D721Med (cell line): ENCODE measurements around the gene CENPX.

ENCODE experiments used
- DNase-seq: peaks from one replicate; pipeline ENCODE4 v3.0.0; 2011; ENCODE audit warnings: low spot score; ENCODE audit not compliant: insufficient read length
- FAIRE-seq: peaks from 2 replicates; lab custom pipeline; 2011; peaks lifted over from hg19 to GRCh38; lab: Jason Lieb, UNC
- TF ChIP-seq, protein P1 (sequence below): IDR thresholded peaks from 2 replicates; pipeline ENCODE4 v1.5.1; 2012; ENCODE audit warnings: mild to moderate bottlenecking, control low read depth; ENCODE audit not compliant: insufficient read depth; ENCODE audit errors: missing control alignments

CENPX gene

DNA sequence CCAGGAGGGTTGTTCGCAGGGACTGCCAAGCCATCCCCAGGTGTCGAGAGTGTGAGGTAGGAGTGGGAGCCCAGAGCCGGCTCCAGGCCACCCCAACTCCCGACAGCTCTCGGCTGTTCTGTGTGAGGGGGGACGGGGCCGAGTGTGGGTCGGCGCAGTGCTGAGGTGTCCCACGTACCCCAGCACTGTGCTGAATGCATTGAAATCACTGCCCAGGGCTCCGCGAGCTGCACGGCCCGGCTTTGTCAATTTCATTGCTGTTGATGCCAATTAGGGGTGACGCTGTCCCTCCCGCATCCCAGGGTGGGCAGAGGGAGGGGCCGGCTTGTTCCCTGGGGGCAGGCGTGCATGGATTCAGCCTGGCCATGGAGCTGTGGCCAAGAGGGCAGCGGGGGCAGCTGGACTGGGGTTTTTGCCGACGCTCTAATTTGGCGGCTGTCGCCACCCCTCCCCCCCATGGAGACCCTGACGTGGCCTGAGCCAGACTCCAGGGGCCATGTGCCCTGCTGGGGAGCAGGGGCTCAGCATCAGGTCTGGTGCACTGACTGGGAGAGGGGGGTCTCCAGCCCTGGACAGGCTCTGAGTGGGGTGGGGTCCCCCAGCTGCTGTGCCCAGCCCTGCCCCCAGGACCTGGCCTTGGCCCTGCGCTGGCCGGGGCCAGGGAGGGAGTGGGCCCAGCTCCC lies 14.3 kb downstream of the CENPX start:
- FAIRE-seq = no peak
- TF ChIP-seq, protein P1, sequence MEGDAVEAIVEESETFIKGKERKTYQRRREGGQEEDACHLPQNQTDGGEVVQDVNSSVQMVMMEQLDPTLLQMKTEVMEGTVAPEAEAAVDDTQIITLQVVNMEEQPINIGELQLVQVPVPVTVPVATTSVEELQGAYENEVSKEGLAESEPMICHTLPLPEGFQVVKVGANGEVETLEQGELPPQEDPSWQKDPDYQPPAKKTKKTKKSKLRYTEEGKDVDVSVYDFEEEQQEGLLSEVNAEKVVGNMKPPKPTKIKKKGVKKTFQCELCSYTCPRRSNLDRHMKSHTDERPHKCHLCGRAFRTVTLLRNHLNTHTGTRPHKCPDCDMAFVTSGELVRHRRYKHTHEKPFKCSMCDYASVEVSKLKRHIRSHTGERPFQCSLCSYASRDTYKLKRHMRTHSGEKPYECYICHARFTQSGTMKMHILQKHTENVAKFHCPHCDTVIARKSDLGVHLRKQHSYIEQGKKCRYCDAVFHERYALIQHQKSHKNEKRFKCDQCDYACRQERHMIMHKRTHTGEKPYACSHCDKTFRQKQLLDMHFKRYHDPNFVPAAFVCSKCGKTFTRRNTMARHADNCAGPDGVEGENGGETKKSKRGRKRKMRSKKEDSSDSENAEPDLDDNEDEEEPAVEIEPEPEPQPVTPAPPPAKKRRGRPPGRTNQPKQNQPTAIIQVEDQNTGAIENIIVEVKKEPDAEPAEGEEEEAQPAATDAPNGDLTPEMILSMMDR = no peak
- no peak for DNase-seq

DNA sequence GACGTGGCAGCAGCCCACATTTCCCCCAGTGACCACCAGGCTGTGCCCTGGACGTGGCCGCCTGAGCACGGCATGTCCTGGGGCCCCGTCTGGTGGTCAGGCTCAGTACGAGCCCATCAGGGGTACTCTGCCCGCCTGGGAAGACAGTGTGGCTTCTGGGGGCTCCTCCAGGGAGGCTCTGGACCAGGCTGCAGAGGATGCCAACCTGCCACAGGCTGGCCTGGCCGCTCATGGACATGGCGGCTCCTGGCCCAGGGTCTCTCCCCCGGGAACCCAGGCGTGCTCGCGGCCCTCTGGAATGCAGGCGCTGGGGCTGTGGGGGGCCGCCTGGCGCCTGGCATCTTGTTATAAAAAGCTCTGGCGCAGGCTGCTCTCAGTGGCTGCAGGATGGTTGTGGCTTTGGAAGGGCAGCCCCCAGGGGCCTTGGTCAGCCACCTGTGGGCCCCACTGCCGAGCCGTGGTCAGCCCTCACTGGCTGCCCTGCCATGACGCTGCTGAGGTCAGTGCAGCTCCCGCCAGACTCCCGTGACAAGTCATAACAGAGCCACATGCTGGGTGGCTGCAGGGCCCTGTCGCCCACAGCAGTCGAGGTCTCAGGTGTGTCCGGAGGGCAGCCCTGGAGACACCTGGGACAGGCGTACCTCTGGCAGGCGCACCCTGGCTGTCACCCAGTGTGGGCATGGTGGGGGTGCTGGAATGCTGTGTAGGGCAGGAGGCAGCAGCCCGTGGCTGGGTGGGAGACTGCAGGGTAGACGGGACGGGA lies 15.0 kb downstream of the CENPX start:
- TF ChIP-seq, protein P1 = no peak
- DNase-seq = no peak
- no peak for FAIRE-seq

DNA sequence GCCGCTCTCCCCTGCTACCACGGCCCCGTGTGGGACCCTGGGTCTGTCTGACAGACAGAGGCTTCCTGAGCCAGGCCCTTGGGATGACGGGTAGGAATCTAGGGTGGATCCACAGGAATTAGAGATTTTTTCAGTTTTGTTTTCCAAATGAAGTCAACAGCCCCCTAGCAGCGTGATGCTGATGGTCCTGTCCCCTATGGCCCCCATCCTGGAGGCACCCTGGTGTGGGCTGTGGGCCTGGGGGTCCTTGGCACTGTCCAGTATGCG lies 15.5 kb downstream of the CENPX start:
- TF ChIP-seq, protein P1 = no peak
- no peak for DNase-seq
- FAIRE-seq = no peak

DNA sequence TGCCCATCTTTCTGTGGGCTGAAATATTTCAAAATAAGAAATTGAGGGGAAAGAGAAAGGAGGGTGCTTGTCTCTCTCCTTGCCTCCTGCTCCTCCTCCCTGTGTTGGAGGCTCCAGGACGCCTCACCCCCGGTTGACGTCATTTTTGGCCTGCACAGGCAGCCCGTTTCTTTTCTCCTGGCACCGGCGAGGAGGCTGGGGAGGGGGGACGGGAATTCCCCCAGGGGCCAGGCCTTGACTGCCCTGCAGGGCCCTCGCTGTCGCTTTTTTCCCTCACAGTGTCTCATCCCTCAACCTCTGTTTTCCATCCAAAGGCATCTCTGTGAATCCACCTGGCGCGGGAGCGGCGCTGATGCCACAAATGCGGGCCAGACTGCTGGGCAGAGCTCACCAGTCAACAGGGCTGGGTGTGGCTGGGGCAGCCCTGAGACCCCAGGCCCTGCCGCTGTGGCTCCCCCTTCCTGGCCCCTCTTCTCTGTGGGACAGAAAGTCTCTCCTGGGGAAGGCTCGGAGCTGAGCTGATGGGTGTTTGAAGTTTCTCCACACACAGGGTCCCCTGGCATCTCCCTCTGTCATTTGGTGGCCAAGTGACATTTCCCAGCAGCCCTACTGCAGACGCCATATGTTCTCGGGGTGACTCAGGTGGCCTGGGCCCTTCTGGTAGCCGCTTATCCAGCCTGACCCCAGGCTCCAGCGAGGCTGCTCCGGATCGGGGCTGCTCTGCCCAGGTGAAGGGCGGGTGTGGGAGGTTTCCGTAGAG lies 16.0 kb downstream of the CENPX start:
- DNase-seq (no peak), FAIRE-seq (no peak)
- TF ChIP-seq, protein P1 = no peak

DNA sequence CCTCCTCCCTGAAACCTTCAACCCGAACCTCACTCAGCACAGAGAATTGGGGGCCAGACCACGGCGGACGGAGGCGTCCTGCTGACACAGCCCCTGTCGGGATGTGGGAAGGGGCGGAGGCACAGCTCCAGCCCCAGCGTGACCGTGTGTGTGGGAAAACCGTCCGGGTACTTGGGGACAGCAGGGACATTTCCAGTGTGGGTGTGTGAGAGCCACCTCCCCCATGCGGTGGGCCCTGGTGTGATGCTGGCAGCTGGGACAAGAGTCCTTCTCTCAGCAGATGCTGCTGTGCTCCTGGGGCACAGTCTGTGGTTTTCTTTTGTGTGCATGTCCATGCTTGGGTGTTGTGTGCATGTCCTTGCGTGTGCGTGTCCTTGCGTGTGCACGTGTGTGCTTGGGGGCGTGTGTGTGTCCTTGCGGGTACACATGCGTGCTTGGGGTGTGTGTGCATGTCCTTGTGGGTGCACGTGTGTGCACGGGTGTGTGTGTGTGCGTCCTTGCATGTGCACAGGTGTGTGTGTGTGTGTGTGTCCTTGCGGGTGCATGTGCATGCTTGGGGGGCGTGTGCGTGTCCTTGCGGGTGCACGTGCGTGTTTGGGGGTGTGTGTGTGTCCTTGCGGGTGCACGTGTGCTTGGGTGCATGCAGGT lies 16.9 kb downstream of the CENPX start:
- TF ChIP-seq, protein P1 = no peak
- DNase-seq (no peak), FAIRE-seq (no peak)

DNA sequence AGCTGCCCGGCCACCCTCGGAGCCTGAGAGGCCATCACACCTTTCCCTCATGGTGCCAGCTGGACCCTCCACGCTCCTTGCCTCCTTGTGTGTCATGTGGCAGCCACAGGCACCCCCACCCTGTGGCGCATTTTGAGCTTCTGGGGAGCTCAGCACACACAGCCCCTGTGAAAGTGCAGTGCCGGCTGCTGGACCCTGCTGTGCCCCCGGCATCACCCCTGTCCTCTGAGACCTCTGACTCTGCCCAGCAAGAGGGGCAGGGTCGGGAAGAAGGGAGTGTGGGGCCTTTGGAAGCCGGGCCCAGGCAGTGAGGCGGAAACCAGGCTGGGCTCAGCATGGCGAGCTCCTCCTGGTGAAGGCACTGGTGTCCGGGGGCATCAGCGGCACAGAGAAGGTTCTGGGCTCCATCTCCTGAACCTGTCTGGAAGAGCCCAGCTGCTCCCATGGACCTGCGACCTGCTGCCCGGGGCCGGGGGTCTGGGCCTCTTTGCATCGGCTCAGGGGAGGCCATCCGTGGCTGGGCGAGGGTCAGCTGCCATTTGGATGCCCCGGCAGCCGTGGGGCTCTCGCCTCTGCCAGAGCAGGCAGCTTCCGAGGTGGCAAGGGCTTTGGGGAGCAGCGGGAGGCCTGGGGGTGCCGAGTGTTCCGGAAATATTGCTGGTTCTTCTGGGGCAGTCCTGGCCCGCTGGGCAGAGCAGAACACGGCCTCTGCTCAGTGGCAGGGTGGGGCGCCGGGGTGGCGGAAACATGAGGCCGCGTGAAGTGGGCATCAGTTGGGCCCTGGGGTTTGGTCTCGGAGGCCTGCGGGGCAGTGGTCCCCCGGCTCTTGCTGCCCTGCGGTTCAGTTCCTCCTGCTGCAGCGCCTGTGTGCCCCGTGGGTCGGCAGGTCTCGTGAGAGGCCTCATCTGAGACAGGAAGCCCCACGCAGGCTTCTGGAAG lies 17.9 kb downstream of the CENPX start:
- no peak for FAIRE-seq
- TF ChIP-seq, protein P1 = no peak

More for the DNA sequence above, 17.9 kb downstream of the CENPX start:
- DNase-seq = no peak
